Breast epithelium (tissue), 3 donors: ENCODE measurements around the gene DOCK3.

Experiments used
- POLR2A ChIP-seq: fragments of 450-650 bp; IDR thresholded peaks from one replicate; pipeline ENCODE4 v1.6.1; 2016; ENCODE audit warnings: antibody characterized with exemption, mild to moderate bottlenecking, moderate library complexity
- POLR2AphosphoS5 ChIP-seq, 3 donors: sonication (generic); formaldehyde crosslinking; IDR thresholded peaks; one replicate each; pipeline ENCODE4 v1.6.1; 2017; ENCODE audit warnings: antibody characterized with exemption in 3 of 3
- TF ChIP-seq, protein P1 (sequence below), 3 donors: fragments of 450-650 bp; IDR thresholded peaks; one replicate each; pipeline ENCODE4 v1.5.1; 2016 to 2017; ENCODE audit warnings: antibody characterized with exemption in 3 of 3, mild to moderate bottlenecking in 3 of 3, moderate library complexity in 3 of 3

DNA sequence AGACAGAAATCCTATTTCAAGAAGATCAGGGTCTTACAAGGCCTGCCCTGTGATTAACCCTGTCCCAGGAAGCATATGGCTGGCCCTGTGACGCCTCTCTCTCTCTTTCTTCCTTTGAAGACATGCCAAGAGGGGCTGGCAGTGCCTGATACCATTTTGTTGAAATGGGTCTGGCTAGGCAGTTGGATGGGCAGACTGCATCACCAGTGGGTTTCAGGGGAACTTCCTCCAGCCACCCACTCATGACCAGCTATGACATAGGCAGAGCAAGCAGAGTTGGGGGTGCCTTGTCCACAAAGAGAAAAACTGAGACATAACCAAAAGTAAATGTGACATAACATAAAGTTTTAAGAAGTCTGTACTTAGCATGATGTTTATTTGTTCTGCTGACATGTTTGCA is 679.0 kb downstream of the DOCK3 start:
- TF ChIP-seq, protein P1, sequence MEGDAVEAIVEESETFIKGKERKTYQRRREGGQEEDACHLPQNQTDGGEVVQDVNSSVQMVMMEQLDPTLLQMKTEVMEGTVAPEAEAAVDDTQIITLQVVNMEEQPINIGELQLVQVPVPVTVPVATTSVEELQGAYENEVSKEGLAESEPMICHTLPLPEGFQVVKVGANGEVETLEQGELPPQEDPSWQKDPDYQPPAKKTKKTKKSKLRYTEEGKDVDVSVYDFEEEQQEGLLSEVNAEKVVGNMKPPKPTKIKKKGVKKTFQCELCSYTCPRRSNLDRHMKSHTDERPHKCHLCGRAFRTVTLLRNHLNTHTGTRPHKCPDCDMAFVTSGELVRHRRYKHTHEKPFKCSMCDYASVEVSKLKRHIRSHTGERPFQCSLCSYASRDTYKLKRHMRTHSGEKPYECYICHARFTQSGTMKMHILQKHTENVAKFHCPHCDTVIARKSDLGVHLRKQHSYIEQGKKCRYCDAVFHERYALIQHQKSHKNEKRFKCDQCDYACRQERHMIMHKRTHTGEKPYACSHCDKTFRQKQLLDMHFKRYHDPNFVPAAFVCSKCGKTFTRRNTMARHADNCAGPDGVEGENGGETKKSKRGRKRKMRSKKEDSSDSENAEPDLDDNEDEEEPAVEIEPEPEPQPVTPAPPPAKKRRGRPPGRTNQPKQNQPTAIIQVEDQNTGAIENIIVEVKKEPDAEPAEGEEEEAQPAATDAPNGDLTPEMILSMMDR (IDR thresholded peaks at IDR 0.05) = no peak
- TF ChIP-seq POLR2AphosphoS5 (IDR thresholded peaks at IDR 0.05) = no peak
- no peak for TF ChIP-seq POLR2A
